ENCODE results near the gene ZNF780A.

DNA sequence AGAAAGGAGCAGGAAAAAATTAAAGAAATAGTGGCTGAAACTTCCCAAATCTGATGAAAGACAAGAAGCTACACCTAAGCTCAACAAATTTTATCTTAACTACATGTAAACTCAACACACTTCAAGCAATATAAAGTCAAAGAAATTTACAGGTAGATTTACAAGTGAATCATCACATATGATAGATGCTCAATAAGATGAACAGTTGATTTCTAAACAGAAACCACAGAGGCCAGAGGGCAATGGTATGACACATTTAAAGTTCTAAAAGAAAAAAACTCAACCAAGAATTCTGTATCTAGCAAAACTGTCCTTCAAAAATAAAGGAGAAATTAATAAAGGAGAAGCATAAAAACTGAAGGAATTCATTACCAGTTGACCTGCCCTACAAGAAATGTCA lies 39.3 kb upstream of the ZNF780A start:
- TF ChIP-seq, protein P1, sequence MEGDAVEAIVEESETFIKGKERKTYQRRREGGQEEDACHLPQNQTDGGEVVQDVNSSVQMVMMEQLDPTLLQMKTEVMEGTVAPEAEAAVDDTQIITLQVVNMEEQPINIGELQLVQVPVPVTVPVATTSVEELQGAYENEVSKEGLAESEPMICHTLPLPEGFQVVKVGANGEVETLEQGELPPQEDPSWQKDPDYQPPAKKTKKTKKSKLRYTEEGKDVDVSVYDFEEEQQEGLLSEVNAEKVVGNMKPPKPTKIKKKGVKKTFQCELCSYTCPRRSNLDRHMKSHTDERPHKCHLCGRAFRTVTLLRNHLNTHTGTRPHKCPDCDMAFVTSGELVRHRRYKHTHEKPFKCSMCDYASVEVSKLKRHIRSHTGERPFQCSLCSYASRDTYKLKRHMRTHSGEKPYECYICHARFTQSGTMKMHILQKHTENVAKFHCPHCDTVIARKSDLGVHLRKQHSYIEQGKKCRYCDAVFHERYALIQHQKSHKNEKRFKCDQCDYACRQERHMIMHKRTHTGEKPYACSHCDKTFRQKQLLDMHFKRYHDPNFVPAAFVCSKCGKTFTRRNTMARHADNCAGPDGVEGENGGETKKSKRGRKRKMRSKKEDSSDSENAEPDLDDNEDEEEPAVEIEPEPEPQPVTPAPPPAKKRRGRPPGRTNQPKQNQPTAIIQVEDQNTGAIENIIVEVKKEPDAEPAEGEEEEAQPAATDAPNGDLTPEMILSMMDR (conservative IDR thresholded peaks at IDR 0.05; ENCODE audit: low read depth in 2 of 2) = no peak
- no peak for TF ChIP-seq POLR2AphosphoS5 (IDR thresholded peaks at IDR 0.05; ENCODE audit: low read depth)
- no peak for TF ChIP-seq EZH2 (IDR thresholded peaks at IDR 0.05; ENCODE audit: low read depth, unreplicated experiment)
- no peak for TF ChIP-seq REST (IDR thresholded peaks at IDR 0.05; ENCODE audit: unreplicated experiment)
- no peak for TF ChIP-seq EZH2phosphoT487 (IDR thresholded peaks at IDR 0.05; ENCODE audit: unreplicated experiment)
- no peak for TF ChIP-seq ETS1 (IDR thresholded peaks at IDR 0.05)
- TF ChIP-seq JUNB (IDR thresholded peaks at IDR 0.05; ENCODE audit: unreplicated experiment) = no peak
- TF ChIP-seq ZNF331 (CRISPR knock-in tag; IDR thresholded peaks at IDR 0.05; ENCODE audit: low read depth) = no peak
- TF ChIP-seq NANOG (IDR thresholded peaks at IDR 0.05; ENCODE audit: borderline replicate concordance) = no peak
- TF ChIP-seq CREB1 (CRISPR knock-in tag; IDR thresholded peaks at IDR 0.05; ENCODE audit: low read depth) = no peak
- TF ChIP-seq ZNF114 (CRISPR knock-in tag; IDR thresholded peaks at IDR 0.05) = no peak
- no peak for TF ChIP-seq STAT1 (IDR thresholded peaks at IDR 0.05; ENCODE audit: unreplicated experiment)
- TF ChIP-seq, protein P2, sequence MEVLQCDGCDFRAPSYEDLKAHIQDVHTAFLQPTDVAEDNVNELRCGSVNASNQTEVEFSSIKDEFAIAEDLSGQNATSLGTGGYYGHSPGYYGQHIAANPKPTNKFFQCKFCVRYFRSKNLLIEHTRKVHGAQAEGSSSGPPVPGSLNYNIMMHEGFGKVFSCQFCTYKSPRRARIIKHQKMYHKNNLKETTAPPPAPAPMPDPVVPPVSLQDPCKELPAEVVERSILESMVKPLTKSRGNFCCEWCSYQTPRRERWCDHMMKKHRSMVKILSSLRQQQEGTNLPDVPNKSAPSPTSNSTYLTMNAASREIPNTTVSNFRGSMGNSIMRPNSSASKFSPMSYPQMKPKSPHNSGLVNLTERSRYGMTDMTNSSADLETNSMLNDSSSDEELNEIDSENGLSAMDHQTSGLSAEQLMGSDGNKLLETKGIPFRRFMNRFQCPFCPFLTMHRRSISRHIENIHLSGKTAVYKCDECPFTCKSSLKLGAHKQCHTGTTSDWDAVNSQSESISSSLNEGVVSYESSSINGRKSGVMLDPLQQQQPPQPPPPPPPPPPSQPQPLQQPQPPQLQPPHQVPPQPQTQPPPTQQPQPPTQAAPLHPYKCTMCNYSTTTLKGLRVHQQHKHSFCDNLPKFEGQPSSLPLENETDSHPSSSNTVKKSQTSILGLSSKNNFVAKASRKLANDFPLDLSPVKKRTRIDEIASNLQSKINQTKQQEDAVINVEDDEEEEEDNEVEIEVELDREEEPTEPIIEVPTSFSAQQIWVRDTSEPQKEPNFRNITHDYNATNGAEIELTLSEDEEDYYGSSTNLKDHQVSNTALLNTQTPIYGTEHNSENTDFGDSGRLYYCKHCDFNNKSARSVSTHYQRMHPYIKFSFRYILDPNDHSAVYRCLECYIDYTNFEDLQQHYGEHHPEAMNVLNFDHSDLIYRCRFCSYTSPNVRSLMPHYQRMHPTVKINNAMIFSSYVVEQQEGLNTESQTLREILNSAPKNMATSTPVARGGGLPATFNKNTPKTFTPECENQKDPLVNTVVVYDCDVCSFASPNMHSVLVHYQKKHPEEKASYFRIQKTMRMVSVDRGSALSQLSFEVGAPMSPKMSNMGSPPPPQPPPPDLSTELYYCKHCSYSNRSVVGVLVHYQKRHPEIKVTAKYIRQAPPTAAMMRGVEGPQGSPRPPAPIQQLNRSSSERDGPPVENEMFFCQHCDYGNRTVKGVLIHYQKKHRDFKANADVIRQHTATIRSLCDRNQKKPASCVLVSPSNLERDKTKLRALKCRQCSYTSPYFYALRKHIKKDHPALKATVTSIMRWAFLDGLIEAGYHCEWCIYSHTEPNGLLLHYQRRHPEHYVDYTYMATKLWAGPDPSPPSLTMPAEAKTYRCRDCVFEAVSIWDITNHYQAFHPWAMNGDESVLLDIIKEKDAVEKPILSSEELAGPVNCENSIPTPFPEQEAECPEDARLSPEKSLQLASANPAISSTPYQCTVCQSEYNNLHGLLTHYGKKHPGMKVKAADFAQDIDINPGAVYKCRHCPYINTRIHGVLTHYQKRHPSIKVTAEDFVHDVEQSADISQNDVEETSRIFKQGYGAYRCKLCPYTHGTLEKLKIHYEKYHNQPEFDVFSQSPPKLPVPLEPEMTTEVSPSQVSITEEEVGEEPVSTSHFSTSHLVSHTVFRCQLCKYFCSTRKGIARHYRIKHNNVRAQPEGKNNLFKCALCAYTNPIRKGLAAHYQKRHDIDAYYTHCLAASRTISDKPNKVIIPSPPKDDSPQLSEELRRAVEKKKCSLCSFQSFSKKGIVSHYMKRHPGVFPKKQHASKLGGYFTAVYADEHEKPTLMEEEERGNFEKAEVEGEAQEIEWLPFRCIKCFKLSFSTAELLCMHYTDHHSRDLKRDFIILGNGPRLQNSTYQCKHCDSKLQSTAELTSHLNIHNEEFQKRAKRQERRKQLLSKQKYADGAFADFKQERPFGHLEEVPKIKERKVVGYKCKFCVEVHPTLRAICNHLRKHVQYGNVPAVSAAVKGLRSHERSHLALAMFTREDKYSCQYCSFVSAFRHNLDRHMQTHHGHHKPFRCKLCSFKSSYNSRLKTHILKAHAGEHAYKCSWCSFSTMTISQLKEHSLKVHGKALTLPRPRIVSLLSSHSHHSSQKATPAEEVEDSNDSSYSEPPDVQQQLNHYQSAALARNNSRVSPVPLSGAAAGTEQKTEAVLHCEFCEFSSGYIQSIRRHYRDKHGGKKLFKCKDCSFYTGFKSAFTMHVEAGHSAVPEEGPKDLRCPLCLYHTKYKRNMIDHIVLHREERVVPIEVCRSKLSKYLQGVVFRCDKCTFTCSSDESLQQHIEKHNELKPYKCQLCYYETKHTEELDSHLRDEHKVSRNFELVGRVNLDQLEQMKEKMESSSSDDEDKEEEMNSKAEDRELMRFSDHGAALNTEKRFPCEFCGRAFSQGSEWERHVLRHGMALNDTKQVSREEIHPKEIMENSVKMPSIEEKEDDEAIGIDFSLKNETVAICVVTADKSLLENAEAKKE (CRISPR knock-in tag; IDR thresholded peaks at IDR 0.05) = no peak
